ENCODE measurements around the gene ARHGAP22. TPM values are rescaled to one million over a fixed set of nuclear protein-coding genes. Genes with fewer than 3 reads are reported as not detected.

ARHGAP22 gene
- total RNA-seq, 1 donor: 22.9 TPM

DNA sequence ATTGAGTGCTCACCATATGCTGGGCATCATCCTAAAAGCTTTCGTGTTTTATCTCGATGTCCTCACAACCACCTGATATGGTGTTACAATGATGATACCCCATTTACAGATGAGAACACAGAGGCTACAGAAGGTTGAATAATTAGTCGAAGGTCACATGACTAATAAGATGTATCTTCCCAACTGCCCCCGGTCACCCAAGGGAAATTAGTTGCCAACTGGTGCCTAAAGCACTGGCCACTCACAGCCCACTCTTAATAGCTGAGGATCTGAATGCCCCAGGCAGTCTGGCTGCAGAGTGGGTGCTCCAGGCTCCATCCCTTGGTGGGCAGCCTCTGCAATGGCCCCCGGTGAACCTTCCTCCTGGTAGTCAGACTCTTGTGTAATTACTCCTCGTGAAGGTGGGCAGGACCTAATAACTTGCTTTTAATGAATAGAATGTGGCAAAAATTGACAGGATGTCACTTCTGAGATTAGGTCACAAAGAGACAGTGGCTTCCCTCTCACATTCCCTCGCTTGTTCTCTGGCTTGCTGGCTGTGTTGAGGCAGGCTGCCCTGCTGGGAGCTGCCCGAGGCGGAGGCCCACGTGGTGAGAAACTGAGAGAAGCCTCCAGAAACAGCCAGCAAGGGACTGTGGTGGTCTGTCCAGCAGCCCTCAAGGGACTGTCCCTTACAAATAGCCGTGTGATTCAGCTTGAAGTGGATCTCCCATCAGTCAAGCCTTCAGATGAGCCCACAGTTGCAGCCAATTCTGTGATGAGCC is 109.4 kb downstream of the ARHGAP22 start:
- TF ChIP-seq, protein P1, sequence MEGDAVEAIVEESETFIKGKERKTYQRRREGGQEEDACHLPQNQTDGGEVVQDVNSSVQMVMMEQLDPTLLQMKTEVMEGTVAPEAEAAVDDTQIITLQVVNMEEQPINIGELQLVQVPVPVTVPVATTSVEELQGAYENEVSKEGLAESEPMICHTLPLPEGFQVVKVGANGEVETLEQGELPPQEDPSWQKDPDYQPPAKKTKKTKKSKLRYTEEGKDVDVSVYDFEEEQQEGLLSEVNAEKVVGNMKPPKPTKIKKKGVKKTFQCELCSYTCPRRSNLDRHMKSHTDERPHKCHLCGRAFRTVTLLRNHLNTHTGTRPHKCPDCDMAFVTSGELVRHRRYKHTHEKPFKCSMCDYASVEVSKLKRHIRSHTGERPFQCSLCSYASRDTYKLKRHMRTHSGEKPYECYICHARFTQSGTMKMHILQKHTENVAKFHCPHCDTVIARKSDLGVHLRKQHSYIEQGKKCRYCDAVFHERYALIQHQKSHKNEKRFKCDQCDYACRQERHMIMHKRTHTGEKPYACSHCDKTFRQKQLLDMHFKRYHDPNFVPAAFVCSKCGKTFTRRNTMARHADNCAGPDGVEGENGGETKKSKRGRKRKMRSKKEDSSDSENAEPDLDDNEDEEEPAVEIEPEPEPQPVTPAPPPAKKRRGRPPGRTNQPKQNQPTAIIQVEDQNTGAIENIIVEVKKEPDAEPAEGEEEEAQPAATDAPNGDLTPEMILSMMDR (IDR thresholded peaks at IDR 0.05; ENCODE audit: insufficient read depth, low read depth, low read length): no peak
- no peak overlapping the region for H3K4me3 ChIP-seq (ENCODE audit: low read depth, low read length)
- no peak for DNase-seq (ENCODE audit: low read depth)

DNA sequence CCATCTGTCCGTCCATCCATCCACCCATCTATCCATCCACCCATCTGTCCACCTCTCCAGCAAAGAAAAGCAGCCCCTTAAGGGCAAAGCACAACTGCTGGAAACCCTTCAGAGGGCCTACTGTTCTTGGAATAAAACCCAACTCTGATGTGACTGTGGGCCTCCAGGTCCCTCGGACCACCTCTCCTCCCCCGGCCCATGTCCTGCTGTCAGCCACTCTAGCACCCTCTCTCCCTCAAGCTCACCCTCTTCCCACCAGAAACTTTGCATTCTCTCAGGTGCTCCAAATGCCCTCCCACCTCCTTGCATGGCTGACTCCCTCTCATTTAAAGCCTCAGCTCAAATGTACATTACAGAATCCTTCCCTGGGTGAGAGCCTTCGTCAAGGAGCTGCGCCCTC is 110.3 kb downstream of the ARHGAP22 start:
- no peak for DNase-seq (ENCODE audit: low read depth)
- TF ChIP-seq, protein P1 (IDR thresholded peaks at IDR 0.05; ENCODE audit: insufficient read depth, low read depth, low read length): no peak

DNA sequence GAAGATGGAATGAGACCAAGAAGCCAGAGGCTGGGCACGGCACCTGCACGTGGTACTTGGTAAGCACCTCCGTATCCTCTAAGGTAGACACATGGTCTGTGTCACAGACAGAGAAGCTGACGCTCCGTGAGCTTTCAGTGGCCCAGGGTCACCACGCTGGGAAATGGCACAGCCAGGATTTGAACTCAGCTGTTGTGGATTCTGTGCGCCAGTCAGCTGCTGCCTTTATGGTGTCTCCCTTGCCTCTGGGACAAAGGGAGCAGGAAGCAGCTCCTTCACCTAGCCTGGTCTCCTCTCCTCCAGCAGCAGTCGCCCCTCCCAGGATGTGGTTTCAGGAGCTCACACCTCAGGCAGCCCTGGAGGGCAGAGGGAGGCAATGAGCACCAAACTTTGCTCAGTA is 110.8 kb downstream of the ARHGAP22 start:
- H3K4me3 ChIP-seq (ENCODE audit: low read depth, low read length): no peak overlapping the region
- TF ChIP-seq, protein P1 (IDR thresholded peaks at IDR 0.05; ENCODE audit: insufficient read depth, low read depth, low read length): no peak
- no peak for DNase-seq (ENCODE audit: low read depth)

More for the DNA sequence above, 110.3 kb downstream of the ARHGAP22 start:
- no peak overlapping the region for H3K4me3 ChIP-seq (ENCODE audit: low read depth, low read length)

DNA sequence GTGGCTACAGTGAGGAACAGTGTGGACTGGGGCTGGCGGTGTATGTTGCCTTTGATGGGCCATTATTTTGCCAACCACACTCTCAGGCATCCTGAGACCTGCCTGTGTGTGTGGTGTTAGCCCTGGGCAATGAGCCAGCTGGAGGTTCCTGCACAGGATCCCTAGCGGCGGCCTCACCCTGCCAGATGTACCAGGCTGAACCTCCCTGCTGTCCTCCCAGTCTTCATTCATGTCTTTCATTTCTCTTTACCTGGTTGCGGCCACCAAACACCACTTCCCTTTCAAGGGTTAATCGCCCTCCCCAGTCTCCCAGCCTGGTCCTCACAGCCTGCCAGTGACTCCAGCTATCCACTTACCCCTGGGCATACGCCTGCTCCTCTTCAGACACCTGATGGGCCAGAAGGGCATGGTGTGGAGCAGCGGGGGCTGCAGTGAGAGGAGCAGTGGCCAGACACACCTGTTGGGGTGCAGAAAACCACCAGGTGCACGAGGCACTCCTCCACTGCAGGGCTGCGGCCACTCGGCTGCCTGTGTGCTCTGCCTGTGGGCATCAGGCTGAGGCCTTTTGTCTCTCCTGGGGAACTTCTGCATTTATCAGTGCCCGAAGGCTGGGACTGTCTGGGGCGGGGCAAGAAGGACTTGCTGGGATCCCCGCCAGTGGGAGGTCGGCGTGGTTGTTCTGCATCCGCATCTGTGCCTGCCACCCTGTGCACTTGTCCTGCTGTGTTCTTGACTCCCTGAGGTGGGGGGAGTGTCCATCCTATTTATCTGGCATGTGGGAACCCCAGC is 111.6 kb downstream of the ARHGAP22 start:
- TF ChIP-seq, protein P1 (IDR thresholded peaks at IDR 0.05; ENCODE audit: insufficient read depth, low read depth, low read length): no peak
- no peak overlapping the region for H3K4me3 ChIP-seq (ENCODE audit: low read depth, low read length)
- no peak for DNase-seq (ENCODE audit: low read depth)

DNA sequence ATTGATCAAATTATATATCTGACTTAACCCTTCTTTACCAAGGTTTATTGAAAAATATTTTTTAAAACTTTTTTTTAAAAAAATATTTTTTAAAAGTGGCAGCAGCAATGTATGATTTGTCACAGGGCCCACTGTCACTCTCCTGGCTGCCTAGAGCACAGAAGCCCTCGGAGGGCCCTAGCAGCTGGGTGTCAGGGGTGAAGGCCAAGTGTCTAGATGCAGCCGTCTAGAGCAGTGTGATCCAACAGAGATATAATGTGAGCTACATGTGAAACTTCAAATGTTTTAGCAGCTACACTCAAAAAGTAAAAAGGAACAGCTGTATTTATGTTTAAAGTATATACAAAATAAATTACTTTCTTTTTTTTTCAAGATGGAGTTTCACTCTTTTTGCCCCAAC is 112.7 kb downstream of the ARHGAP22 start:
- no peak overlapping the region for H3K4me3 ChIP-seq (ENCODE audit: low read depth, low read length)
- DNase-seq (ENCODE audit: low read depth): no peak
- TF ChIP-seq, protein P1 (IDR thresholded peaks at IDR 0.05; ENCODE audit: insufficient read depth, low read depth, low read length): no peak

DNA sequence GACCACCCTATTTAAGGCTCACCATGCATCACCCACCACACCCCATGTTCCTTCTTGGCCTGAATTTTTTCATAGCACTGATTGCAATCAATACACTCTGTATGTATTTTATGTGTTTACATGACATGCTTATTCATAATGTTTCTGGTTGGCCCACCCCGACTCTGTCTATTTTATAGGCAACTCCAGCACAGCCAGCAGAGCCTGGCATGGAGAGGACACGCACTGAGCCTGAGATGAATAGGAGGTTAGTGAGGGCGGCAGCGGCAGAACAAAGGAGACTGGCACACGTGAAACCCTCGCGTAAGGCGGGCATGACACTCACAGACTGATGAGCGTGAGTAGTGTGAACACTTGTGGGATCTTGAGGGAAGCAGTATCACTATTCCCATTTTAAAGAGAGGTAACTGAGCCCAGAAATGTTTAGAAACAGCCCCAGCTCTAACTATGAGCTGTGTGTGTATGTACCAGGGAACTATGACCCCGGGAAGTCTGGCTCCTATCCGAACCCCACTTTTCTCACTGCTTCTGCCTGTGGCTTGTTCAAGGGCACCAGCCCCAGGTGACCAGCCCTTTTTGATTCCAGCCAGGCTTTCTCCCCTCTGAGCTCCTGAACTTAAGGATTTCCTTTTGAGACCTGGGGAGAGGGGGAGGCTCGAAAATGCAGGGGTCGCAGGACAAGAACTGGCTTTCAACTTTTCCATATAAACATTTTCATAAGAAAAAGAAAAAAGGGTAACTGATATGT is 113.3 kb downstream of the ARHGAP22 start:
- no peak for DNase-seq (ENCODE audit: low read depth)
- H3K4me3 ChIP-seq (ENCODE audit: low read depth, low read length): no peak overlapping the region
- TF ChIP-seq, protein P1 (IDR thresholded peaks at IDR 0.05; ENCODE audit: insufficient read depth, low read depth, low read length): no peak
